Activated naive CD8-positive, alpha-beta T cell treated with anti-CD3 and anti-CD28 coated beads, Interleukin-2, amount 10 ng/mL, durations not matched to agents 7 days and 5 days (primary cell): ENCODE measurements around the gene NSD2. TPM values are rescaled to one million over a fixed set of nuclear protein-coding genes. Genes with fewer than 3 reads are reported as not detected.
A peak's percentile ranks its signal among the peaks of the same experiment; 100 is the strongest.
"Not testable (repeated sequence)": the region's sequence is repeated elsewhere in the genome, so short reads cannot be mapped to it uniquely, and the experiment has no call there.

Experiments used
- ATAC-seq: fragments of 150-1000 bp; cut with Tn5 transposase; one replicate; pipeline ENCODE4 v1.10.0; 2021; ENCODE audit warnings: low read depth, moderate library complexity
- POLR2A ChIA-PET: fragments of 350-600 bp; sonication (Branson Sonifier 250); formaldehyde crosslinking; loops from one replicate; lab custom pipeline; 2021; ENCODE audit warnings: antibody characterized with exemption; lab: Charles Lee
- DNase-seq: peaks from one replicate; pipeline ENCODE4 v3.0.0; 2021
- H3K27ac Mint-ChIP-seq: one replicate; pipeline ENCODE4 v1.8.0; 2022; ENCODE audit warnings: mild to moderate bottlenecking, mixed read lengths
- H3K27me3 Mint-ChIP-seq: one replicate; pipeline ENCODE4 v1.8.0; 2022; ENCODE audit warnings: mild to moderate bottlenecking, moderate library complexity, mixed read lengths
- H3K36me3 Mint-ChIP-seq: one replicate; pipeline ENCODE4 v1.8.0; 2021; ENCODE audit warnings: mild to moderate bottlenecking, mixed read lengths
- H3K4me1 Mint-ChIP-seq: one replicate; pipeline ENCODE4 v1.8.0; 2021; ENCODE audit warnings: mixed read lengths
- H3K4me3 Mint-ChIP-seq: one replicate; pipeline ENCODE4 v1.8.0; 2022; ENCODE audit warnings: mild to moderate bottlenecking, moderate library complexity, mixed read lengths
- H3K9me3 Mint-ChIP-seq: one replicate; pipeline ENCODE4 v1.8.0; 2021; ENCODE audit warnings: mixed read lengths
- total RNA-seq, 2 experiments: library from RNA; stranded (reverse); gene quantifications; one replicate each; pipeline ENCODE4 v1.2.3, GENCODE V29; 2021

Gene NSD2
- total RNA-seq, 2 experiments from 2014 or later: 218 to 231 TPM

DNA sequence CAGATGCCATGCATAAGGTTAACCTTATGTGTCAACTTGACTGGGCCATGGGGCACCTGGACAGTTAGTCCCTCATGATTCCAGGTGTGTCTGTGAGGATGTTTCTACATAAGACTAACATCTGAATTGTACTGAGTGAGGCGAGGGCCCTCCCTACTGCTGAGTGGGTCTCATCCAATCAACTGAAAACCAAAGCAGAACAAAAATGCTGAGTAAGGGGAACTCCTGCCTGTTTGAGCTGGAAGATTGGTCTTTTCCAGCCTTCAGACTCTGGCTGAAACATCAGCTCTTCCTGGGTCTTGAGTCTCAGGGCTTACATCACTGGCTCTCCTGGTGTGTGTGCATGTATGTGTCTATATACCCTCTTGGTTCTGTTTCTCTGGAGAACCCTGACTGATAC, 123.7 kb downstream of the NSD2 start:
- no peak overlapping the region for H3K4me3 Mint-ChIP-seq
- no peak overlapping the region for H3K27ac Mint-ChIP-seq
- H3K27me3 Mint-ChIP-seq: no peaks in the 10 kb centered on the region
- H3K9me3 Mint-ChIP-seq: peaks cover 16% of the 10 kb centered on the region
- ATAC-seq (no peak), DNase-seq (no peak)
- H3K36me3 Mint-ChIP-seq: peaks cover 45% of the 10 kb centered on the region
- POLR2A ChIA-PET: no interaction called here
- no peaks in the 10 kb centered on the region for H3K4me1 Mint-ChIP-seq

DNA sequence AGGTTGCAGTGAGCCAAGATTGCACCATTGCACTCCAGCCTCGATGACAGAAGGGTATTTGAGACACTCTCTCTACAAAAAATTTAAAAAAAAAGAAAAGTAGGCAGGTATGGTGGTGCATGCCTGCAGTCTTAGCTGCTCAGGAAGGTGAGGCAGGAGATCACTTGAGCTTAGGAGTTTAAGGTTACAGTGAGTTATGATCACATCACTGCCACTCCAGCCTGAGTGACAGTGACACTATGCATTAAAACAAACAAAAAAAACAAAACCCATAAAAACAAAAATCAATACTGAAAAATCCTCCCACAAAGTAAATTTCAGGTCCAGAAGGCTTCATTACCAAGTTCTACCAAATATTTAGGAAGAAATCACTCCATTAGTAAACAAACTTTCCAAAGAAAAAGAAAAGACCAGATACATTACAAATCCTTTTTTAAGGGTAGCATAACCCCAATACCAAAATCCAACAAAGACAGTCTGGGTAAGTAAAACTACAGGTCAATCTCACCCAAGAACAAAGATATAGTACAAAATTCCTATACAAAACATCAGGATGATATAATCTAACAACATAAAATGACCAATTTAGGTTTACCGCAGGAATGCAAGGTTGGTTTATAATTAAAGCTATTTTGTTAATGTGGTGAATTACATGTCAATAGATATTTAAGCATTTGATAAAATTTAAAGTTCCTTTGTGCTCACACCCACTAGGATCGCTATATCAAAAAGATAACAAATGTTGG, 125.8 kb downstream of the NSD2 start:
- H3K36me3 Mint-ChIP-seq: peaks cover 65% of the 10 kb centered on the region
- H3K4me3 Mint-ChIP-seq: no peak overlapping the region
- DNase-seq (no peak), ATAC-seq (no peak)
- no peaks in the 10 kb centered on the region for H3K4me1 Mint-ChIP-seq
- POLR2A ChIA-PET: no interaction called here
- peaks cover 23% of the 10 kb centered on the region for H3K9me3 Mint-ChIP-seq
- H3K27me3 Mint-ChIP-seq: no peaks in the 10 kb centered on the region
- no peak overlapping the region for H3K27ac Mint-ChIP-seq

DNA sequence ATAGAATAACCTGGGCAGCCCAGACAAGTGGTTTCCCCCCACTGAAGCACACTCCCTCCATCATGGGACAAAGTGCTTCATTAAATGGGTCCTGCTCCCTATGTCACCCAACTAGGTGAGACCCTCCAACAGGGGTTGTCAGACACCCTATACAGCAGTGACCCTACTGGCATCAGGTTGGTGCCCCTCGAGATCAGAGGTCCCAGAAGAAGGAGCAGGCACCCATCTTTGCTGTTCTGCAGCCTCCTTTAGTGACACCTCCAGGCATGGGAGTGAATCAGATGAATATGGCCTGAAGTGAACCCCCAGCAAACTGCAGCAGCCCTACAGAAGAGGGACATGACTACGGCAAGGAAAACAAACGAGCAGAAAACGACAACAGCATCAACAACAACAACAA, 126.5 kb downstream of the NSD2 start:
- no peaks in the 10 kb centered on the region for H3K27me3 Mint-ChIP-seq
- no peak overlapping the region for H3K4me3 Mint-ChIP-seq
- DNase-seq: no peak
- no peak overlapping the region for H3K27ac Mint-ChIP-seq
- POLR2A ChIA-PET: no interaction called here
- peaks cover 23% of the 10 kb centered on the region for H3K9me3 Mint-ChIP-seq
- peaks cover 72% of the 10 kb centered on the region for H3K36me3 Mint-ChIP-seq
- peaks cover 2% of the 10 kb centered on the region for H3K4me1 Mint-ChIP-seq
- no peak for ATAC-seq

GRCh38 chr4:1998296-1998695, 127.1 kb downstream of the NSD2 start:
- peaks cover 24% of the 10 kb centered on the region for H3K9me3 Mint-ChIP-seq
- no peaks in the 10 kb centered on the region for H3K27me3 Mint-ChIP-seq
- peaks cover 77% of the 10 kb centered on the region for H3K36me3 Mint-ChIP-seq
- no peak overlapping the region for H3K4me3 Mint-ChIP-seq
- DNase-seq (no peak), ATAC-seq (no peak)
- peaks cover 5% of the 10 kb centered on the region for H3K4me1 Mint-ChIP-seq
- H3K27ac Mint-ChIP-seq: no peak overlapping the region
- POLR2A ChIA-PET: no interaction called here

- H3K27me3 Mint-ChIP-seq, ATAC-seq, POLR2A ChIA-PET, H3K27ac Mint-ChIP-seq, DNase-seq, H3K4me1 Mint-ChIP-seq, H3K4me3 Mint-ChIP-seq: not testable (repeated sequence)
- Mint-ChIP-seq H3K36me3 (peaks cover 80% of the 10 kb centered on the region), H3K9me3 (peaks cover 24% of the 10 kb centered on the region)
Measured at GRCh38 chr4:1999308-1999707, 128.1 kb downstream of the NSD2 start.

GRCh38 chr4:2003361-2003760, 132.2 kb downstream of the NSD2 start:
- POLR2A ChIA-PET, H3K27me3 Mint-ChIP-seq, H3K27ac Mint-ChIP-seq, H3K4me3 Mint-ChIP-seq, ATAC-seq, DNase-seq: not testable (repeated sequence)
- Mint-ChIP-seq H3K9me3 (peaks cover 14% of the 10 kb centered on the region), H3K36me3 (peaks cover 60% of the 10 kb centered on the region), H3K4me1 (peaks cover 23% of the 10 kb centered on the region)

- Mint-ChIP-seq H3K36me3 (peaks cover 30% of the 10 kb centered on the region), H3K9me3 (peaks cover 1% of the 10 kb centered on the region), H3K4me3 (peak overlapping the region; percentile 16), H3K27me3 (peaks cover 4% of the 10 kb centered on the region), H3K27ac (peak overlapping the region; percentile 9), H3K4me1 (peaks cover 31% of the 10 kb centered on the region)
- POLR2A ChIA-PET: no interaction called here
- ATAC-seq (no peak), DNase-seq (no peak)
Measured at GRCh38 chr4:2006367-2006766, 135.2 kb downstream of the NSD2 start.

DNA sequence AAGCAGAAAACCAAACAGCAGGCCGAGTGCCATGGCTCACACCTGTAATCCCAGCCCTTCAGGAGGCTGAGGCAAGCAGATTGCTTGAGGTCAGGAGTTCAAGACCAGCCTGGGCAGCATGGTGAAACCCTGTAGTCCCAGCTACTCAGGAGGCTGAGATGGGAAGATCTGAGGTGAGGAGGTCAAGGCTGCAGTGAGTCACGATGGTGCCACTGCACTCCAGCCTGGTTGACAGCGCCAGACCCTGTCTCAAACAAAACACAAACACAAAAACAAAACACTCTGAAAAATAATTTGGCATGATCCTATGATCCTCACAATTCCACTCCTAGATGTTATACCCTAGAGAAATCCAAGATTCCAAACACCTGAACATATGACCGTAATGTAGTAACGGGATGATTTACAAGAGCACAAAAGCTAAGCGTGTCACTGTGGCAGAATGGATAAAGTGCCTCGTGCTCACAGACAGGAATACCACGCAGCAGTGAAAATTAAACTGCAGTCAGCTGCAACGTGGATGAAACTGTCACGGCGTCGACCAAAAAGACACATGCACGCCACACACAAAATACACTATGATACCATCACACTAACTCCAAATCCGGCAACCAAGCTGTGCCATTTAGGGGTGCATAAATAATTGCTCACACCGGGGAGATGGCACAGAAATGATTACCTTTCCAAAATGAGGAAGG, 135.9 kb downstream of the NSD2 start:
- Mint-ChIP-seq H3K9me3 (peaks cover 1% of the 10 kb centered on the region), H3K36me3 (peaks cover 24% of the 10 kb centered on the region), H3K4me3 (peak overlapping the region; percentile 92), H3K27me3 (peaks cover 8% of the 10 kb centered on the region), H3K27ac (no peak overlapping the region), H3K4me1 (peaks cover 31% of the 10 kb centered on the region)
- no peak for ATAC-seq
- no peak for DNase-seq
- POLR2A ChIA-PET: interaction anchor here (1.0 kb wide), 1 partner anchor 286 kb away, joined by 3 read pairs; the partner anchor contains the start of genes TACC3 and TMEM129

- Mint-ChIP-seq H3K27ac (peak overlapping the region; percentile 85), H3K4me1 (peaks cover 26% of the 10 kb centered on the region), H3K27me3 (peaks cover 14% of the 10 kb centered on the region), H3K36me3 (peaks cover 15% of the 10 kb centered on the region), H3K9me3 (peaks cover under 1% of the 10 kb centered on the region), H3K4me3 (peak overlapping the region; percentile 92)
- DNase-seq (no peak), ATAC-seq (no peak)
- POLR2A ChIA-PET: interaction anchor here (1.0 kb wide), 1 partner anchor 287 kb away, joined by 3 read pairs; the partner anchor contains the start of genes TACC3 and TMEM129
Measured at GRCh38 chr4:2007804-2008670, 136.8 kb downstream of the NSD2 start.

DNA sequence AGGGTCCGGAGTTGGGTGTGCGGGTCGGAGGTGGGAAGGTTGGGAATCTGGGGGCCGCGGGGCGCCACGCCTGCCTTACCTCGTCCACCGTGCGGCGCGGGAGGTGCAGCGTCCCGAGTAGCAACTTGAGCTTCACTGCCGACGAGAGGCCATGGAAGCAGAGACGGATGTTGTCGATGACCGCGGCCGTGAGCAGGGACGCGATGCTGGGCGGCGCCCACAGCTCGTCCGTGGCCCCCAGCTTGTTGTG, 137.4 kb downstream of the NSD2 start:
- no peak for DNase-seq
- H3K4me1 Mint-ChIP-seq: peaks cover 26% of the 10 kb centered on the region
- H3K4me3 Mint-ChIP-seq: peak overlapping the region; percentile 92
- H3K9me3 Mint-ChIP-seq: no peaks in the 10 kb centered on the region
- peaks cover 14% of the 10 kb centered on the region for H3K27me3 Mint-ChIP-seq
- peaks cover 10% of the 10 kb centered on the region for H3K36me3 Mint-ChIP-seq
- peak overlapping the region; percentile 85 for H3K27ac Mint-ChIP-seq
- no peak for ATAC-seq
- POLR2A ChIA-PET: interaction anchor here (1.0 kb wide), 1 partner anchor 138 kb away, joined by 3 read pairs; the partner anchor contains the start of gene NSD2

- POLR2A ChIA-PET: interaction anchor here (0.9 to 1.0 kb wide), 5 partner anchors 9 to 233 kb away, joined by 3 to 4 read pairs (median 3); partner anchors contain the start of genes HAUS3, NSD2 and POLN
- H3K4me1 Mint-ChIP-seq: peaks cover 26% of the 10 kb centered on the region
Measured at GRCh38 chr4:2008921-2009650, 137.9 kb downstream of the NSD2 start, which contains the start of gene NELFA. Gene NELFA (minus strand): TSS chr4:2008974. CDS start chr4:2008959, 15 bp downstream.

GRCh38 chr4:2009651-2010233, 138.5 kb downstream of the NSD2 start:
- peaks cover 10% of the 10 kb centered on the region for H3K36me3 Mint-ChIP-seq
- H3K27me3 Mint-ChIP-seq: peaks cover 14% of the 10 kb centered on the region
- H3K4me3 Mint-ChIP-seq: peak overlapping the region; percentile 92
- no peaks in the 10 kb centered on the region for H3K9me3 Mint-ChIP-seq
- peak overlapping the region; percentile 84 for H3K27ac Mint-ChIP-seq
- DNase-seq: peak; percentile 61
- peak; percentile 11 for ATAC-seq
- peaks cover 26% of the 10 kb centered on the region for H3K4me1 Mint-ChIP-seq
- POLR2A ChIA-PET: interaction anchor here (0.9 to 1.0 kb wide), 5 partner anchors 9 to 232 kb away, joined by 3 to 4 read pairs (median 3); partner anchors contain the start of genes HAUS3, NSD2 and POLN

More at GRCh38 chr4:2008921-2009650, 137.9 kb downstream of the NSD2 start, which contains the start of gene NELFA:
- Mint-ChIP-seq H3K36me3 (peaks cover 10% of the 10 kb centered on the region), H3K27ac (peak within 1 kb of the TSS; percentile 85), H3K9me3 (no peaks in the 10 kb centered on the region), H3K4me3 (peak within 1 kb of the TSS; percentile 92), H3K27me3 (peaks cover 14% of the 10 kb centered on the region)
- ATAC-seq: peak; percentile 80
- DNase-seq: peak; percentile 96
